PFSK-1 (cell line): ENCODE measurements around the gene ITLN1.

Experiments used
- FOXP2 ChIP-seq: optimal IDR thresholded peaks from 2 replicates; pipeline ENCODE3; 2011; ENCODE audit warnings: borderline replicate concordance, control low read depth, inconsistent platforms; ENCODE audit not compliant: insufficient read depth; ENCODE audit errors: extremely low read length, extremely low read depth
- POLR2AphosphoS5 ChIP-seq: IDR thresholded peaks from 2 replicates; pipeline ENCODE4 v1.6.1; 2012; ENCODE audit warnings: low read depth, mild to moderate bottlenecking, control low read depth, low read length, moderate library complexity
- SIN3A ChIP-seq: IDR thresholded peaks from 2 replicates; pipeline ENCODE4 v1.6.1; 2012; ENCODE audit warnings: mild to moderate bottlenecking, low read length, moderate library complexity, borderline replicate concordance; ENCODE audit not compliant: insufficient read depth
- TAF1 ChIP-seq: IDR thresholded peaks from 2 replicates; pipeline ENCODE4 v1.6.1; 2012; ENCODE audit warnings: low read length, control low read depth, borderline replicate concordance; ENCODE audit not compliant: insufficient read depth
- TF ChIP-seq, protein P1 (sequence below), 2 experiments: IDR thresholded peaks; 2 replicates each; pipeline versions ENCODE4 v1.6.1 to v1.8.0; 2011 to 2012; ENCODE audit warnings: low read depth in 2 of 2, low read length in 2 of 2, control low read depth in 1 of 2, inconsistent platforms in 1 of 2, mild to moderate bottlenecking in 1 of 2, moderate library complexity in 1 of 2; ENCODE audit not compliant: insufficient read depth in 1 of 2

DNA sequence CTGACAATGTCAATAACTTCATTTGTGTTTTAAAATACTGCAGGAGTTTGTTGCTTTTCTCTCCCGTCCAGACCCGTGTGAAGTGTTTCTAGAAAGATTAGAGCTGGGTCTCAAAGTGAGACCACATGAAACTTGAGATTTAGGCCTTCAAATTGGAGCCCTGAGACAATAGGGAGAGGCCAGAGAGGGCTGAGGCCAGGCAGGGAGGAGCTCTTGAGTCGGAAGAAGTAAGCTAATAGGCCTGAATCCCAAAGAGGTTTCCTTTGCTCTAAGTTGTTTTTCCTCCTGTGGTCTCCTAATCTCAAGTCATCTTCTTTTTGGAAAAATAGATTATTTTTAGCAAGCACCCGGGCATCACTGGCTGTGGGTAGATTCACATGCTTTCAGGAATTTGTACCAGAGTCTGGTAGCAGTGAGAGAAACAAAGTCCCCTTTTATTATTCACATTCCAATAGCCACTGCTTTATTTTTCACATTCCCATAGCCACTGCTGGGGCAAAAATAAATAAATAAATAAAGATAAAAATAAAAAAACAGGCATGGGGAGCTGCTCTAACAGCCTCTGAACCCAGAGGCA is 47.9 kb downstream of the ITLN1 start:
- TF ChIP-seq TAF1, result no peak
- TF ChIP-seq POLR2AphosphoS5, result no peak
- no peak for TF ChIP-seq SIN3A
- TF ChIP-seq, protein P1, sequence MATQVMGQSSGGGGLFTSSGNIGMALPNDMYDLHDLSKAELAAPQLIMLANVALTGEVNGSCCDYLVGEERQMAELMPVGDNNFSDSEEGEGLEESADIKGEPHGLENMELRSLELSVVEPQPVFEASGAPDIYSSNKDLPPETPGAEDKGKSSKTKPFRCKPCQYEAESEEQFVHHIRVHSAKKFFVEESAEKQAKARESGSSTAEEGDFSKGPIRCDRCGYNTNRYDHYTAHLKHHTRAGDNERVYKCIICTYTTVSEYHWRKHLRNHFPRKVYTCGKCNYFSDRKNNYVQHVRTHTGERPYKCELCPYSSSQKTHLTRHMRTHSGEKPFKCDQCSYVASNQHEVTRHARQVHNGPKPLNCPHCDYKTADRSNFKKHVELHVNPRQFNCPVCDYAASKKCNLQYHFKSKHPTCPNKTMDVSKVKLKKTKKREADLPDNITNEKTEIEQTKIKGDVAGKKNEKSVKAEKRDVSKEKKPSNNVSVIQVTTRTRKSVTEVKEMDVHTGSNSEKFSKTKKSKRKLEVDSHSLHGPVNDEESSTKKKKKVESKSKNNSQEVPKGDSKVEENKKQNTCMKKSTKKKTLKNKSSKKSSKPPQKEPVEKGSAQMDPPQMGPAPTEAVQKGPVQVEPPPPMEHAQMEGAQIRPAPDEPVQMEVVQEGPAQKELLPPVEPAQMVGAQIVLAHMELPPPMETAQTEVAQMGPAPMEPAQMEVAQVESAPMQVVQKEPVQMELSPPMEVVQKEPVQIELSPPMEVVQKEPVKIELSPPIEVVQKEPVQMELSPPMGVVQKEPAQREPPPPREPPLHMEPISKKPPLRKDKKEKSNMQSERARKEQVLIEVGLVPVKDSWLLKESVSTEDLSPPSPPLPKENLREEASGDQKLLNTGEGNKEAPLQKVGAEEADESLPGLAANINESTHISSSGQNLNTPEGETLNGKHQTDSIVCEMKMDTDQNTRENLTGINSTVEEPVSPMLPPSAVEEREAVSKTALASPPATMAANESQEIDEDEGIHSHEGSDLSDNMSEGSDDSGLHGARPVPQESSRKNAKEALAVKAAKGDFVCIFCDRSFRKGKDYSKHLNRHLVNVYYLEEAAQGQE (IDR thresholded peaks at IDR 0.05; ENCODE audit: insufficient read depth in 1 of 2, low read depth in 2 of 2, low read length in 2 of 2), result no peak
- TF ChIP-seq FOXP2, result no peak
